WTC11 (cell line): ENCODE measurements around the gene BMX. TPM values are rescaled to one million over a fixed set of nuclear protein-coding genes. Genes with fewer than 3 reads are reported as not detected.

Experiments used
- ATAC-seq: fragments of 200-7000 bp; cut with Tn5 transposase; 2 replicates; pipeline ENCODE4 v1.10.0; 2021; ENCODE audit warnings: mild to moderate bottlenecking, moderate library complexity
- CTCF ChIA-PET: fragments of 300-600 bp; sonication (Branson Sonifier 250); formaldehyde crosslinking; loops from one replicate; lab custom pipeline; 2021; ENCODE audit warnings: antibody characterized with exemption; lab: Charles Lee
- POLR2A ChIA-PET: fragments of 350-600 bp; sonication (Branson Sonifier 250); formaldehyde crosslinking; loops from one replicate; lab custom pipeline; 2021; ENCODE audit warnings: antibody characterized with exemption; lab: Charles Lee
- DNase-seq: peaks from one replicate; pipeline ENCODE4 v3.0.0; 2021; ENCODE audit warnings: low spot score
- H3K27ac Mint-ChIP-seq: 2 replicates; pipeline ENCODE4 v1.8.0; 2021; ENCODE audit warnings: mixed read lengths
- H3K27me3 Mint-ChIP-seq: 2 replicates; pipeline ENCODE4 v1.8.0; 2021; ENCODE audit warnings: low read depth, mild to moderate bottlenecking, moderate library complexity, mixed read lengths
- H3K36me3 Mint-ChIP-seq: 2 replicates; pipeline ENCODE4 v1.8.0; 2021; ENCODE audit warnings: mixed read lengths
- H3K4me1 Mint-ChIP-seq: 2 replicates; pipeline ENCODE4 v1.8.0; 2022; ENCODE audit warnings: mixed read lengths
- H3K4me3 Mint-ChIP-seq: 2 replicates; pipeline ENCODE4 v1.8.0; 2021; ENCODE audit warnings: mild to moderate bottlenecking, moderate library complexity, mixed read lengths
- H3K9me3 Mint-ChIP-seq: 2 replicates; pipeline ENCODE4 v1.8.0; 2021; ENCODE audit warnings: mixed read lengths
- ARID4B ChIP-seq: sonication (generic); formaldehyde crosslinking; IDR thresholded peaks from 2 replicates; pipeline ENCODE4 v1.8.0; 2023; ENCODE audit warnings: missing genetic modification reagents, mild to moderate bottlenecking, borderline replicate concordance
- ATF3 ChIP-seq: sonication (generic); formaldehyde crosslinking; conservative IDR thresholded peaks from 2 replicates; pipeline ENCODE4 v1.8.1; 2022; ENCODE audit warnings: mild to moderate bottlenecking, missing genetic modification reagents
- EMX1 ChIP-seq: fragments of 250-450 bp; sonication (Bioruptor Pico); IDR thresholded peaks from 2 replicates; pipeline ENCODE4 v1.8.0; 2021; ENCODE audit warnings: mild to moderate bottlenecking
- GRHL2 ChIP-seq: fragments of 250-450 bp; sonication (Bioruptor Pico); IDR thresholded peaks from 2 replicates; pipeline ENCODE4 v1.8.0; 2022; ENCODE audit warnings: mild to moderate bottlenecking, moderate library complexity; ENCODE audit not compliant: insufficient replicate concordance, severe bottlenecking
- HMGA2 ChIP-seq: fragments of 250-450 bp; sonication (Bioruptor Pico); IDR thresholded peaks from 2 replicates; pipeline ENCODE4 v1.4.0; 2021; ENCODE audit warnings: mild to moderate bottlenecking, moderate library complexity
- MYBL2 ChIP-seq: sonication (generic); formaldehyde crosslinking; IDR thresholded peaks from 2 replicates; pipeline ENCODE4 v1.8.1; 2023; ENCODE audit warnings: mild to moderate bottlenecking, moderate library complexity, missing genetic modification reagents
- NR2C2 ChIP-seq: sonication (generic); formaldehyde crosslinking; IDR thresholded peaks from 2 replicates; pipeline ENCODE4 v1.8.0; 2022; ENCODE audit warnings: mild to moderate bottlenecking, missing genetic modification reagents
- NR3C1 ChIP-seq: sonication (generic); formaldehyde crosslinking; conservative IDR thresholded peaks from 2 replicates; pipeline ENCODE4 v1.8.1; 2023; ENCODE audit warnings: low read depth, mild to moderate bottlenecking, missing genetic modification reagents
- PRRX2 ChIP-seq: fragments of 250-450 bp; sonication (Bioruptor Pico); IDR thresholded peaks from 2 replicates; pipeline ENCODE4 v1.8.0; 2021; ENCODE audit warnings: mild to moderate bottlenecking
- RORB ChIP-seq: fragments of 250-450 bp; sonication (Bioruptor Pico); IDR thresholded peaks from 2 replicates; pipeline ENCODE4 v1.9.0; 2021; ENCODE audit warnings: mild to moderate bottlenecking
- SOX15 ChIP-seq: fragments of 250-450 bp; sonication (Bioruptor Pico); IDR thresholded peaks from 2 replicates; pipeline ENCODE4 v1.9.0; 2021; ENCODE audit warnings: mild to moderate bottlenecking
- TP53 ChIP-seq: sonication (generic); formaldehyde crosslinking; IDR thresholded peaks from 2 replicates; pipeline ENCODE4 v1.8.1; 2023; ENCODE audit warnings: mild to moderate bottlenecking, missing genetic modification reagents
- ZNF317 ChIP-seq: sonication (generic); formaldehyde crosslinking; IDR thresholded peaks from 2 replicates; pipeline ENCODE4 v1.8.1; 2023; ENCODE audit warnings: low read depth, mild to moderate bottlenecking, moderate library complexity, missing genetic modification reagents, borderline replicate concordance
- total RNA-seq: library from RNA; stranded (reverse); gene quantifications from 3 replicates; pipeline ENCODE4 v1.2.3, GENCODE V29; 2021
- TF ChIP-seq, protein P1 (sequence below): sonication (generic); formaldehyde crosslinking; IDR thresholded peaks from 2 replicates; pipeline ENCODE4 v1.8.1; 2022; ENCODE audit warnings: low read depth, missing genetic modification reagents, borderline replicate concordance
- TF ChIP-seq, protein P2 (sequence below): sonication (generic); formaldehyde crosslinking; IDR thresholded peaks from 2 replicates; pipeline ENCODE4 v1.8.1; 2022; ENCODE audit warnings: mild to moderate bottlenecking, missing genetic modification reagents, moderate library complexity, borderline replicate concordance
- TF ChIP-seq, protein P3 (sequence below): sonication (generic); formaldehyde crosslinking; IDR thresholded peaks from 2 replicates; pipeline ENCODE4 v1.8.1; 2023; ENCODE audit warnings: mild to moderate bottlenecking, missing genetic modification reagents, borderline replicate concordance
- TF ChIP-seq, protein P4 (sequence below): sonication (generic); formaldehyde crosslinking; IDR thresholded peaks from 2 replicates; pipeline ENCODE4 v1.8.1; 2023; ENCODE audit warnings: mild to moderate bottlenecking, missing genetic modification reagents, moderate library complexity
- TF ChIP-seq, protein P5 (sequence below): fragments of 250-450 bp; sonication (Bioruptor Pico); IDR thresholded peaks from 2 replicates; pipeline ENCODE4 v1.9.0; 2021; ENCODE audit warnings: moderate library complexity, mild to moderate bottlenecking, inconsistent platforms, borderline replicate concordance
- TF ChIP-seq, protein P6 (sequence below): fragments of 250-450 bp; sonication (Bioruptor Pico); IDR thresholded peaks from 2 replicates; pipeline ENCODE4 v1.9.0; 2021; ENCODE audit warnings: mild to moderate bottlenecking

BMX gene
- total RNA-seq, 1 experiment from 2014 or later, result not detected

DNA sequence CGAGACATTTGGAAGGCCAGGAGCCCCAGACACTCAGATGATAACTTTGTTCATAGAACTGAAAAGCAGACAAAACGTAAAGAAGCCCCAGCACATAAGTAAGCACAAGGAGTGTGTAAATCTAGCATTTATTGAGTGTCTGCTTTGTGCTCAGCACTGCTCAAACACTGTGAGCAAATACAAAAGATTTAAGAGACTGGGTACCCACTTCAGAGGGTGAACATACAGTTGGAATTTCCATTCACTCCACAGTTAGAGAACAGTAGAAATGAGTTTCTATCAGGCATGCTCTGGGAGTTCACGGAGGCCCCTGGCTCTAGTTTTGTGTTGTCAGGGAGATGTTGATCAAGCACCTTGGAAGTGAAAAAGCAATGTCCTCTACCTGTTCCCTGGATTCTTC lies 60.3 kb downstream of the BMX start:
- Mint-ChIP-seq H3K27me3 (no peaks in the 10 kb centered on the region), H3K4me1 (peaks cover 5% of the 10 kb centered on the region), H3K27ac (no peak overlapping the region), H3K4me3 (no peak overlapping the region), H3K9me3 (no peaks in the 10 kb centered on the region), H3K36me3 (no peaks in the 10 kb centered on the region)
- POLR2A ChIA-PET, result no interaction called here
- no peak for ATAC-seq
- TF ChIP-seq NR3C1 (CRISPR knock-in tag) (no peak), TP53 (CRISPR knock-in tag) (no peak), MYBL2 (CRISPR knock-in tag) (no peak), PRRX2 (CRISPR knock-in tag) (no peak), ZNF317 (CRISPR knock-in tag) (no peak), GRHL2 (no peak), EMX1 (CRISPR knock-in tag) (no peak), ATF3 (CRISPR knock-in tag) (no peak)
- TF ChIP-seq, protein P1, sequence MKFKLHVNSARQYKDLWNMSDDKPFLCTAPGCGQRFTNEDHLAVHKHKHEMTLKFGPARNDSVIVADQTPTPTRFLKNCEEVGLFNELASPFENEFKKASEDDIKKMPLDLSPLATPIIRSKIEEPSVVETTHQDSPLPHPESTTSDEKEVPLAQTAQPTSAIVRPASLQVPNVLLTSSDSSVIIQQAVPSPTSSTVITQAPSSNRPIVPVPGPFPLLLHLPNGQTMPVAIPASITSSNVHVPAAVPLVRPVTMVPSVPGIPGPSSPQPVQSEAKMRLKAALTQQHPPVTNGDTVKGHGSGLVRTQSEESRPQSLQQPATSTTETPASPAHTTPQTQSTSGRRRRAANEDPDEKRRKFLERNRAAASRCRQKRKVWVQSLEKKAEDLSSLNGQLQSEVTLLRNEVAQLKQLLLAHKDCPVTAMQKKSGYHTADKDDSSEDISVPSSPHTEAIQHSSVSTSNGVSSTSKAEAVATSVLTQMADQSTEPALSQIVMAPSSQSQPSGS (CRISPR knock-in tag), result no peak
- TF ChIP-seq, protein P2, sequence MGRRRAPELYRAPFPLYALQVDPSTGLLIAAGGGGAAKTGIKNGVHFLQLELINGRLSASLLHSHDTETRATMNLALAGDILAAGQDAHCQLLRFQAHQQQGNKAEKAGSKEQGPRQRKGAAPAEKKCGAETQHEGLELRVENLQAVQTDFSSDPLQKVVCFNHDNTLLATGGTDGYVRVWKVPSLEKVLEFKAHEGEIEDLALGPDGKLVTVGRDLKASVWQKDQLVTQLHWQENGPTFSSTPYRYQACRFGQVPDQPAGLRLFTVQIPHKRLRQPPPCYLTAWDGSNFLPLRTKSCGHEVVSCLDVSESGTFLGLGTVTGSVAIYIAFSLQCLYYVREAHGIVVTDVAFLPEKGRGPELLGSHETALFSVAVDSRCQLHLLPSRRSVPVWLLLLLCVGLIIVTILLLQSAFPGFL, result no peak
- TF ChIP-seq, protein P3, sequence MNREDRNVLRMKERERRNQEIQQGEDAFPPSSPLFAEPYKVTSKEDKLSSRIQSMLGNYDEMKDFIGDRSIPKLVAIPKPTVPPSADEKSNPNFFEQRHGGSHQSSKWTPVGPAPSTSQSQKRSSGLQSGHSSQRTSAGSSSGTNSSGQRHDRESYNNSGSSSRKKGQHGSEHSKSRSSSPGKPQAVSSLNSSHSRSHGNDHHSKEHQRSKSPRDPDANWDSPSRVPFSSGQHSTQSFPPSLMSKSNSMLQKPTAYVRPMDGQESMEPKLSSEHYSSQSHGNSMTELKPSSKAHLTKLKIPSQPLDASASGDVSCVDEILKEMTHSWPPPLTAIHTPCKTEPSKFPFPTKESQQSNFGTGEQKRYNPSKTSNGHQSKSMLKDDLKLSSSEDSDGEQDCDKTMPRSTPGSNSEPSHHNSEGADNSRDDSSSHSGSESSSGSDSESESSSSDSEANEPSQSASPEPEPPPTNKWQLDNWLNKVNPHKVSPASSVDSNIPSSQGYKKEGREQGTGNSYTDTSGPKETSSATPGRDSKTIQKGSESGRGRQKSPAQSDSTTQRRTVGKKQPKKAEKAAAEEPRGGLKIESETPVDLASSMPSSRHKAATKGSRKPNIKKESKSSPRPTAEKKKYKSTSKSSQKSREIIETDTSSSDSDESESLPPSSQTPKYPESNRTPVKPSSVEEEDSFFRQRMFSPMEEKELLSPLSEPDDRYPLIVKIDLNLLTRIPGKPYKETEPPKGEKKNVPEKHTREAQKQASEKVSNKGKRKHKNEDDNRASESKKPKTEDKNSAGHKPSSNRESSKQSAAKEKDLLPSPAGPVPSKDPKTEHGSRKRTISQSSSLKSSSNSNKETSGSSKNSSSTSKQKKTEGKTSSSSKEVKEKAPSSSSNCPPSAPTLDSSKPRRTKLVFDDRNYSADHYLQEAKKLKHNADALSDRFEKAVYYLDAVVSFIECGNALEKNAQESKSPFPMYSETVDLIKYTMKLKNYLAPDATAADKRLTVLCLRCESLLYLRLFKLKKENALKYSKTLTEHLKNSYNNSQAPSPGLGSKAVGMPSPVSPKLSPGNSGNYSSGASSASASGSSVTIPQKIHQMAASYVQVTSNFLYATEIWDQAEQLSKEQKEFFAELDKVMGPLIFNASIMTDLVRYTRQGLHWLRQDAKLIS (CRISPR knock-in tag), result no peak
- TF ChIP-seq, protein P4, sequence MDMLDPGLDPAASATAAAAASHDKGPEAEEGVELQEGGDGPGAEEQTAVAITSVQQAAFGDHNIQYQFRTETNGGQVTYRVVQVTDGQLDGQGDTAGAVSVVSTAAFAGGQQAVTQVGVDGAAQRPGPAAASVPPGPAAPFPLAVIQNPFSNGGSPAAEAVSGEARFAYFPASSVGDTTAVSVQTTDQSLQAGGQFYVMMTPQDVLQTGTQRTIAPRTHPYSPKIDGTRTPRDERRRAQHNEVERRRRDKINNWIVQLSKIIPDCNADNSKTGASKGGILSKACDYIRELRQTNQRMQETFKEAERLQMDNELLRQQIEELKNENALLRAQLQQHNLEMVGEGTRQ, result no peak
- DNase-seq, result no peak
- CTCF ChIA-PET, result no interaction called here

DNA sequence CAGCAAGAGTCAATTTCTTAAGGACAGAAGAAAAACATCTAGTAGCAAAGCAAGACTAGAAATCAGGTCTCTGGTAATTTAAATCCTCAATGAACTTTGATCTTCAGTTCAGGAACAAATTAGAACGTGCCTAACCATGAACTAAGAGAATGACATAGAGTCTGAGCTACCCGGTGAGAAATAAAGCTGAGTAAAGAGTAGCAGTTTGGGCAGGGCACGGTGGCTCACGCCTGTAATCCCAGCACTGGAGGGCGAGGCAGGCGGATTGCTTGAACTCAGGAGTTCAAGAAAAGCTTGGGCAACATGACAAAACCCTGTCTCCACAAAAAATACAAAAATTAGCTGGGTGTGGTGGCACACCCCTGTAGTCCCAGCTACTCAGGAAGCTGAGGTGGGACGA lies 62.4 kb downstream of the BMX start:
- Mint-ChIP-seq H3K9me3 (no peaks in the 10 kb centered on the region), H3K4me1 (peaks cover 25% of the 10 kb centered on the region), H3K36me3 (no peaks in the 10 kb centered on the region), H3K27me3 (no peaks in the 10 kb centered on the region), H3K4me3 (no peak overlapping the region), H3K27ac (no peak overlapping the region)
- CTCF ChIA-PET, result interaction anchor here (1.3 kb wide), 1 partner anchor 70 kb away, joined by 3 read pairs; the partner anchor contains the start of gene PIR
- TF ChIP-seq HMGA2 (no peak), NR3C1 (CRISPR knock-in tag) (no peak), ARID4B (no peak), NR2C2 (CRISPR knock-in tag) (no peak), RORB (no peak), MYBL2 (CRISPR knock-in tag) (no peak), SOX15 (no peak)
- TF ChIP-seq, protein P5, sequence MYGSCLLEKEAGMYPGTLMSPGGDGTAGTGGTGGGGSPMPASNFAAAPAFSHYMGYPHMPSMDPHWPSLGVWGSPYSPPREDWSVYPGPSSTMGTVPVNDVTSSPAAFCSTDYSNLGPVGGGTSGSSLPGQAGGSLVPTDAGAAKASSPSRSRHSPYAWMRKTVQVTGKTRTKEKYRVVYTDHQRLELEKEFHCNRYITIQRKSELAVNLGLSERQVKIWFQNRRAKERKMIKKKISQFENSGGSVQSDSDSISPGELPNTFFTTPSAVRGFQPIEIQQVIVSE (CRISPR knock-in tag), result no peak
- TF ChIP-seq, protein P6, sequence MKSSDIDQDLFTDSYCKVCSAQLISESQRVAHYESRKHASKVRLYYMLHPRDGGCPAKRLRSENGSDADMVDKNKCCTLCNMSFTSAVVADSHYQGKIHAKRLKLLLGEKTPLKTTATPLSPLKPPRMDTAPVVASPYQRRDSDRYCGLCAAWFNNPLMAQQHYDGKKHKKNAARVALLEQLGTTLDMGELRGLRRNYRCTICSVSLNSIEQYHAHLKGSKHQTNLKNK (CRISPR knock-in tag), result no peak
- no peak for DNase-seq
- no peak for ATAC-seq
- POLR2A ChIA-PET, result no interaction called here
